GM12864 (cell line): ENCODE data around the gene AMPD2.

Experiments
- DNase-seq: peaks from one replicate; pipeline ENCODE4 v3.0.0-alpha.2; 2011; ENCODE audit warnings: low read depth
- H3K4me3 ChIP-seq: 2 replicates; pipeline ENCODE4 v1.5.1; 2011; ENCODE audit warnings: mild to moderate bottlenecking, low read depth, low read length, control low read depth
- TF ChIP-seq, protein P1 (sequence below): IDR thresholded peaks from 2 replicates; pipeline ENCODE4 v1.5.1; 2011; ENCODE audit warnings: low read depth, mild to moderate bottlenecking, moderate library complexity, low read length, control low read depth, inconsistent platforms; ENCODE audit errors: missing control alignments

The AMPD2 gene

GRCh38 chr1:109619576-109620400, at the start of gene AMPD2, which contains the start of gene GNAT2:
TSS of gene AMPD2 (plus strand) at chr1:109619837. CDS start at chr1:109621176, 1,339 bp downstream.
TSS of gene GNAT2 (minus strand) at chr1:109619616. CDS start at chr1:109612870, 6,746 bp downstream.
- peak; percentile 45 for DNase-seq
- peak within 1 kb of the TSS; percentile 90 for H3K4me3 ChIP-seq
- TF ChIP-seq, protein P1, sequence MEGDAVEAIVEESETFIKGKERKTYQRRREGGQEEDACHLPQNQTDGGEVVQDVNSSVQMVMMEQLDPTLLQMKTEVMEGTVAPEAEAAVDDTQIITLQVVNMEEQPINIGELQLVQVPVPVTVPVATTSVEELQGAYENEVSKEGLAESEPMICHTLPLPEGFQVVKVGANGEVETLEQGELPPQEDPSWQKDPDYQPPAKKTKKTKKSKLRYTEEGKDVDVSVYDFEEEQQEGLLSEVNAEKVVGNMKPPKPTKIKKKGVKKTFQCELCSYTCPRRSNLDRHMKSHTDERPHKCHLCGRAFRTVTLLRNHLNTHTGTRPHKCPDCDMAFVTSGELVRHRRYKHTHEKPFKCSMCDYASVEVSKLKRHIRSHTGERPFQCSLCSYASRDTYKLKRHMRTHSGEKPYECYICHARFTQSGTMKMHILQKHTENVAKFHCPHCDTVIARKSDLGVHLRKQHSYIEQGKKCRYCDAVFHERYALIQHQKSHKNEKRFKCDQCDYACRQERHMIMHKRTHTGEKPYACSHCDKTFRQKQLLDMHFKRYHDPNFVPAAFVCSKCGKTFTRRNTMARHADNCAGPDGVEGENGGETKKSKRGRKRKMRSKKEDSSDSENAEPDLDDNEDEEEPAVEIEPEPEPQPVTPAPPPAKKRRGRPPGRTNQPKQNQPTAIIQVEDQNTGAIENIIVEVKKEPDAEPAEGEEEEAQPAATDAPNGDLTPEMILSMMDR, result no peak

GRCh38 chr1:109570414-109570813, 49.2 kb upstream of the AMPD2 start:
- no peak overlapping the region for H3K4me3 ChIP-seq
- no peak for DNase-seq
- TF ChIP-seq, protein P1, result no peak

DNA sequence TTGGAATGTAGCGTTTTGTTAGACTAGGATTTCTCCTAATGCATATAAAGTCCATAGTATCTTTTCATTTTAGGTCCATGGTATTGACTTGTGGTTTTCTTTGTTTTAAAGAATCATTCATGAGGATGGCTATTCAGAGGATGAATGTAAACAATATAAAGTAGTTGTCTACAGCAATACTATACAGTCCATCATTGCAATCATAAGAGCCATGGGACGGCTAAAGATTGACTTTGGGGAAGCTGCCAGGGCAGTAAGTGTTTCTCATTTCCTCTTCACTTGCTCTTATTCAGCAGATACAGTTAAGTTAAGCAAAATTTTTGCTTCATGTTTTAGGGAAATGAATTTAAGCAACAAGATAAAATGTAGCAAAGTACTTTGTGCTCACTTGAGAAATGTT, 45.9 kb upstream of the AMPD2 start:
- DNase-seq, result no peak
- no peak overlapping the region for H3K4me3 ChIP-seq
- TF ChIP-seq, protein P1, result no peak

DNA sequence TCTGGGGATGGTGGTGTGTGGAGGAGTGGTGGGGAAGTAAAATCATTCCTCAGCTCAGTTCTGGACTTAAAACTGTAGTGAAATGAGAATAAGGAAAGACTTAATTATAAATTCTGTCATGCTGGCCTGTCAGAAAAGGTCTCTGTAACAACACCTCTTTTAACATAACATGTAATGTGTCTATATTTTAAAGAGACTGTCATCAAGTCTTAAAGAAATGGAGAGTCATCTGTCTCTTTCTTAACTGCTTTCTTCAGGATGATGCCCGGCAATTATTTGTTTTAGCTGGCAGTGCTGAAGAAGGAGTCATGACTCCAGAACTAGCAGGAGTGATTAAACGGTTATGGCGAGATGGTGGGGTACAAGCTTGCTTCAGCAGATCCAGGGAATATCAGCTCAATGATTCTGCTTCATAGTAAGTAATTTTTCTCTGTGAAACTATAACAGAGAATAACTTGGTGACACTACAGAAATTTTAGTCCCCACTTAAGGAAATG, 40.6 kb upstream of the AMPD2 start:
- TF ChIP-seq, protein P1, result no peak
- H3K4me3 ChIP-seq, result no peak overlapping the region
- no peak for DNase-seq

- TF ChIP-seq, protein P1, result no peak
- no peak for DNase-seq
- no peak overlapping the region for H3K4me3 ChIP-seq
Observed at GRCh38 chr1:109579491-109579890, 40.1 kb upstream of the AMPD2 start.

- DNase-seq, result no peak
- no peak overlapping the region for H3K4me3 ChIP-seq
- TF ChIP-seq, protein P1, result no peak
Observed at GRCh38 chr1:109582021-109582420, 37.6 kb upstream of the AMPD2 start.
